DMS153 treated with DMSO at 0.1 percent for 48 hours (cell line): Measurements from ENCODE around the gene CACYBP.

Experiments used
- DNase-seq: peaks from one replicate; lab custom pipeline; 2025; ENCODE audit not compliant: unreplicated experiment; lab: John Stamatoyannopoulos, UW

Gene CACYBP

GRCh38 chr1:174999936-175000696, at the start of gene CACYBP:
TSS of gene CACYBP (plus strand) at chr1:174999947. CDS start at chr1:175000181, 234 bp downstream.
- DNase-seq = no peak

- no peak for DNase-seq
Observed at GRCh38 chr1:174953285-174954072, 46.3 kb upstream of the CACYBP start.

GRCh38 chr1:174954073-174954460, 45.7 kb upstream of the CACYBP start:
- DNase-seq = peak; percentile 92

GRCh38 chr1:174954671-174955669, 44.8 kb upstream of the CACYBP start:
- DNase-seq = peak; percentile 95

- no peak for DNase-seq
Observed at GRCh38 chr1:174956086-174956485, 43.7 kb upstream of the CACYBP start.

GRCh38 chr1:174956976-174957375, 42.8 kb upstream of the CACYBP start:
- DNase-seq = no peak

- DNase-seq = no peak
Observed at GRCh38 chr1:174957829-174958228, 41.9 kb upstream of the CACYBP start.

GRCh38 chr1:174958396-174958795, 41.4 kb upstream of the CACYBP start:
- DNase-seq = no peak

- no peak for DNase-seq
Observed at GRCh38 chr1:174960362-174960761, 39.4 kb upstream of the CACYBP start.

GRCh38 chr1:174963529-174964125, 36.1 kb upstream of the CACYBP start:
- no peak for DNase-seq

GRCh38 chr1:174964261-174964971, 35.3 kb upstream of the CACYBP start:
- DNase-seq = no peak

GRCh38 chr1:174964972-174965361, 34.8 kb upstream of the CACYBP start:
- DNase-seq = no peak

- DNase-seq = no peak
Observed at GRCh38 chr1:174965362-174966007, 34.3 kb upstream of the CACYBP start.

GRCh38 chr1:174966008-174966572, 33.7 kb upstream of the CACYBP start:
- no peak for DNase-seq

- DNase-seq = no peak
Observed at GRCh38 chr1:174967845-174968705, 31.7 kb upstream of the CACYBP start.

GRCh38 chr1:174968750-174969244, 30.9 kb upstream of the CACYBP start:
- no peak for DNase-seq

- no peak for DNase-seq
Observed at GRCh38 chr1:174969977-174970376, 29.8 kb upstream of the CACYBP start.

GRCh38 chr1:174971466-174971865, 28.3 kb upstream of the CACYBP start:
- DNase-seq = no peak
